Panc1 (cell line): ENCODE measurements around the gene B3GLCT. TPM values are rescaled to one million over a fixed set of nuclear protein-coding genes. Genes with fewer than 3 reads are reported as not detected.

ENCODE experiments used
- ATAC-seq: fragments of 200-7000 bp; cut with Tn5 transposase; 2 replicates; pipeline ENCODE4 v1.9.1; 2020; ENCODE audit warnings: mild to moderate bottlenecking, moderate library complexity
- BruUV-seq: library from RNA; stranded (reverse); fragments of 400-500 nt; replicated peaks from 2 replicates; lab custom pipeline; 2021; lab: Mats Ljungman, UMichigan
- CTCF ChIA-PET: fragments of 300-600 bp; sonication (Branson Sonifier 250); formaldehyde crosslinking; loops from one replicate; lab custom pipeline; 2022; ENCODE audit warnings: antibody characterized with exemption; lab: Charles Lee
- POLR2A ChIA-PET: fragments of 300-600 bp; sonication (Branson Sonifier 250); formaldehyde crosslinking; loops from one replicate; lab custom pipeline; 2022; ENCODE audit warnings: antibody characterized with exemption; lab: Charles Lee
- DNase-seq: peaks from one replicate; pipeline ENCODE4 v3.0.0-alpha.2; 2010; ENCODE audit warnings: low read depth, low spot score
- H3K27ac ChIP-seq: 2 replicates; pipeline ENCODE4 v1.5.1; 2011; ENCODE audit warnings: mild to moderate bottlenecking, low read length, inconsistent platforms
- H3K27me3 ChIP-seq: fragments of 200-500 bp; sonication (Bioruptor generic); 2 replicates; pipeline ENCODE4 v1.6.0; 2014; ENCODE audit warnings: low read length, inconsistent platforms; ENCODE audit not compliant: control insufficient read depth, insufficient read depth
- H3K36me3 ChIP-seq: fragments of 200-500 bp; sonication (Bioruptor generic); 2 replicates; pipeline ENCODE4 v1.5.1; 2014; ENCODE audit warnings: inconsistent platforms, mild to moderate bottlenecking, low read length, moderate library complexity; ENCODE audit not compliant: control insufficient read depth, insufficient read depth
- H3K4me1 ChIP-seq: 2 replicates; pipeline ENCODE4 v1.5.1; 2011; ENCODE audit warnings: inconsistent platforms, mild to moderate bottlenecking, low read length, moderate library complexity; ENCODE audit not compliant: control insufficient read depth, insufficient read depth
- H3K4me3 ChIP-seq, 2 experiments: 2 replicates each; pipeline ENCODE4 v1.5.1; 2011 to 2012; ENCODE audit warnings: low read depth in 2 of 2, low read length in 2 of 2, mild to moderate bottlenecking in 2 of 2, inconsistent platforms in 1 of 2, moderate library complexity in 1 of 2
- H3K9me3 ChIP-seq: fragments of 200-500 bp; sonication (Bioruptor generic); 2 replicates; pipeline ENCODE4 v1.5.1; 2014; ENCODE audit warnings: low read depth, mild to moderate bottlenecking, inconsistent platforms, low read length, moderate library complexity; ENCODE audit not compliant: control insufficient read depth, insufficient read depth
- CTCF ChIP-seq: fragments of 450-650 bp; IDR thresholded peaks from 2 replicates; pipeline ENCODE4 v1.5.1; 2017; ENCODE audit warnings: mild to moderate bottlenecking
- POLR2AphosphoS5 ChIP-seq: IDR thresholded peaks from 2 replicates; pipeline ENCODE4 v1.6.1; 2012; ENCODE audit warnings: mild to moderate bottlenecking, low read depth, low read length, moderate library complexity
- REST ChIP-seq, 2 experiments: IDR thresholded peaks; 2 replicates each; pipeline ENCODE4 v1.6.1; 2011 to 2012; ENCODE audit warnings: low read depth in 2 of 2, control low read depth in 1 of 2, low read length in 1 of 2, mild to moderate bottlenecking in 1 of 2, moderate library complexity in 1 of 2; ENCODE audit not compliant: insufficient read depth in 1 of 2
- SIN3A ChIP-seq: IDR thresholded peaks from 2 replicates; pipeline ENCODE4 v1.6.1; 2012; ENCODE audit warnings: low read depth, mild to moderate bottlenecking, low read length, moderate library complexity, borderline replicate concordance; ENCODE audit not compliant: insufficient read depth
- TCF7L2 ChIP-seq: IDR thresholded peaks from 2 replicates; pipeline ENCODE4 v1.6.1; 2011; ENCODE audit warnings: mild to moderate bottlenecking, low read depth, low read length, inconsistent platforms
- in situ Hi-C: cut with HindIII; loops from 2 replicates; pipeline ENCODE4 v1.10.0; 2016; ENCODE audit warnings: low sequenced_read_pairs, low pct_unique_long_range_greater_than_20kb
- intact Hi-C: fragments of 100-400 bp; cut with micrococcal nuclease; formaldehyde crosslinking; loops from one replicate; pipeline ENCODE4 v1.10.0; 2022; ENCODE audit not compliant: unreplicated experiment
- total RNA-seq: library from RNA; stranded (reverse); gene quantifications from one replicate; pipeline ENCODE4 v1.2.1, GENCODE V29; 2021; ENCODE audit not compliant: unreplicated experiment

B3GLCT gene
- total RNA-seq, 1 experiment from 2014 or later = 16.5 TPM

- intact Hi-C loops = no loop called here
- Histone ChIP-seq H3K36me3 (no peaks in the 10 kb centered on the region), H3K4me3 (no peak overlapping the region), H3K27me3 (no peaks in the 10 kb centered on the region), H3K9me3 (no peaks in the 10 kb centered on the region), H3K4me1 (no peaks in the 10 kb centered on the region), H3K27ac (no peak overlapping the region)
- no peak for DNase-seq
- CTCF ChIA-PET = no interaction called here
- TF ChIP-seq POLR2AphosphoS5 = no peak
- TF ChIP-seq TCF7L2 = no peak
- TF ChIP-seq REST (IDR thresholded peaks at IDR 0.05; ENCODE audit: insufficient read depth in 1 of 2, low read depth in 2 of 2, low read length in 1 of 2) = no peak
- in situ Hi-C loops = no loop called here
- BruUV-seq = no TSS peak
- ATAC-seq = no peak
- POLR2A ChIA-PET = no interaction called here
Measured at GRCh38 chr13:31331068-31331467, 131.3 kb downstream of the B3GLCT start.

- in situ Hi-C loops (no loop called here), intact Hi-C loops (no loop called here)
- DNase-seq (no peak), ATAC-seq (no peak)
- Histone ChIP-seq H3K4me1 (no peaks in the 10 kb centered on the region), H3K36me3 (no peaks in the 10 kb centered on the region), H3K27ac (no peak overlapping the region), H3K9me3 (no peaks in the 10 kb centered on the region), H3K27me3 (no peaks in the 10 kb centered on the region), H3K4me3 (no peak overlapping the region)
- BruUV-seq = no TSS peak
- POLR2A ChIA-PET = no interaction called here
- CTCF ChIA-PET = no interaction called here
- no peak for TF ChIP-seq REST (IDR thresholded peaks at IDR 0.05; ENCODE audit: insufficient read depth in 1 of 2, low read depth in 2 of 2, low read length in 1 of 2)
- no peak for TF ChIP-seq SIN3A
- TF ChIP-seq CTCF = no peak
- TF ChIP-seq TCF7L2 = no peak
- no peak for TF ChIP-seq POLR2AphosphoS5
Measured at GRCh38 chr13:31334547-31334946, 134.8 kb downstream of the B3GLCT start.
